ENCODE data around the gene HEG1.

Gene HEG1

GRCh38 chr3:124986192-124987143, 69.3 kb downstream of the HEG1 start:
- Mint-ChIP-seq H3K36me3 (peaks cover 32% of the 10 kb centered on the region), H3K27me3 (no peaks in the 10 kb centered on the region), H3K9me3 (no peaks in the 10 kb centered on the region), H3K27ac (no peak overlapping the region), H3K4me3 (no peak overlapping the region), H3K4me1 (peaks cover 10% of the 10 kb centered on the region)
- CTCF ChIA-PET: interaction anchor here (1.1 kb wide), 1 partner anchor 58 kb away, joined by 4 read pairs; no protein-coding TSS in a partner anchor
- no peak for DNase-seq

- H3K4me3 Mint-ChIP-seq: no peak overlapping the region
- CTCF ChIA-PET: interaction anchor here (0.6 kb wide), 1 partner anchor 176 kb away, joined by 3 read pairs; no protein-coding TSS in a partner anchor
- peaks cover 10% of the 10 kb centered on the region for H3K4me1 Mint-ChIP-seq
- no peak overlapping the region for H3K27ac Mint-ChIP-seq
- H3K27me3 Mint-ChIP-seq: no peaks in the 10 kb centered on the region
- no peaks in the 10 kb centered on the region for H3K9me3 Mint-ChIP-seq
- peaks cover 26% of the 10 kb centered on the region for H3K36me3 Mint-ChIP-seq
- DNase-seq: no peak
These were observed 70.4 kb downstream of the HEG1 start for GRCh38 chr3:124985349-124985748.

GRCh38 chr3:124984754-124985153, 71.0 kb downstream of the HEG1 start:
- Mint-ChIP-seq H3K9me3 (no peaks in the 10 kb centered on the region), H3K36me3 (peaks cover 24% of the 10 kb centered on the region), H3K4me1 (peaks cover 10% of the 10 kb centered on the region), H3K27ac (peak overlapping the region; percentile 62), H3K27me3 (no peaks in the 10 kb centered on the region), H3K4me3 (no peak overlapping the region)
- DNase-seq: no peak
- CTCF ChIA-PET: no interaction called here

- Mint-ChIP-seq H3K27me3 (no peaks in the 10 kb centered on the region), H3K36me3 (peaks cover 25% of the 10 kb centered on the region), H3K27ac (no peak overlapping the region), H3K4me1 (peaks cover 10% of the 10 kb centered on the region), H3K4me3 (no peak overlapping the region), H3K9me3 (no peaks in the 10 kb centered on the region)
- CTCF ChIA-PET: interaction anchor here (1.1 to 1.5 kb wide), 2 partner anchors 10 to 12 kb away, joined by 4 read pairs; no protein-coding TSS in a partner anchor
- no peak for DNase-seq
These were observed 72.9 kb downstream of the HEG1 start for GRCh38 chr3:124982855-124983254.

GRCh38 chr3:124981472-124981871, 74.3 kb downstream of the HEG1 start:
- Mint-ChIP-seq H3K27ac (no peak overlapping the region), H3K27me3 (no peaks in the 10 kb centered on the region), H3K4me1 (peaks cover 12% of the 10 kb centered on the region), H3K4me3 (no peak overlapping the region), H3K36me3 (peaks cover 39% of the 10 kb centered on the region), H3K9me3 (no peaks in the 10 kb centered on the region)
- CTCF ChIA-PET: no interaction called here
- DNase-seq: no peak

- no peak for DNase-seq
- peaks cover 46% of the 10 kb centered on the region for H3K36me3 Mint-ChIP-seq
- no peaks in the 10 kb centered on the region for H3K27me3 Mint-ChIP-seq
- no peak overlapping the region for H3K4me3 Mint-ChIP-seq
- H3K27ac Mint-ChIP-seq: no peak overlapping the region
- H3K4me1 Mint-ChIP-seq: peaks cover 10% of the 10 kb centered on the region
- CTCF ChIA-PET: no interaction called here
- no peaks in the 10 kb centered on the region for H3K9me3 Mint-ChIP-seq
These were observed 77.2 kb downstream of the HEG1 start for GRCh38 chr3:124978627-124979026.

GRCh38 chr3:124976383-124976782, 79.4 kb downstream of the HEG1 start:
- H3K27me3 Mint-ChIP-seq: no peaks in the 10 kb centered on the region
- H3K4me3 Mint-ChIP-seq: no peak overlapping the region
- CTCF ChIA-PET: no interaction called here
- H3K4me1 Mint-ChIP-seq: peaks cover 12% of the 10 kb centered on the region
- H3K36me3 Mint-ChIP-seq: peaks cover 52% of the 10 kb centered on the region
- DNase-seq: no peak
- H3K9me3 Mint-ChIP-seq: no peaks in the 10 kb centered on the region
- no peak overlapping the region for H3K27ac Mint-ChIP-seq

GRCh38 chr3:124974691-124975090, 81.1 kb downstream of the HEG1 start:
- H3K9me3 Mint-ChIP-seq: no peaks in the 10 kb centered on the region
- CTCF ChIA-PET: no interaction called here
- peaks cover 12% of the 10 kb centered on the region for H3K4me1 Mint-ChIP-seq
- H3K27me3 Mint-ChIP-seq: no peaks in the 10 kb centered on the region
- H3K36me3 Mint-ChIP-seq: peaks cover 61% of the 10 kb centered on the region
- DNase-seq: no peak
- no peak overlapping the region for H3K4me3 Mint-ChIP-seq
- no peak overlapping the region for H3K27ac Mint-ChIP-seq

GRCh38 chr3:124973290-124973689, 82.5 kb downstream of the HEG1 start:
- Mint-ChIP-seq H3K9me3 (no peaks in the 10 kb centered on the region), H3K36me3 (peaks cover 67% of the 10 kb centered on the region), H3K4me1 (peaks cover 12% of the 10 kb centered on the region), H3K27me3 (no peaks in the 10 kb centered on the region), H3K4me3 (no peak overlapping the region), H3K27ac (no peak overlapping the region)
- DNase-seq: no peak
- CTCF ChIA-PET: no interaction called here

GRCh38 chr3:124972457-124972856, 83.3 kb downstream of the HEG1 start:
- Mint-ChIP-seq H3K4me1 (peaks cover 12% of the 10 kb centered on the region), H3K36me3 (peaks cover 63% of the 10 kb centered on the region), H3K9me3 (no peaks in the 10 kb centered on the region), H3K4me3 (no peak overlapping the region), H3K27me3 (no peaks in the 10 kb centered on the region), H3K27ac (no peak overlapping the region)
- no peak for DNase-seq
- CTCF ChIA-PET: no interaction called here

- no peaks in the 10 kb centered on the region for H3K27me3 Mint-ChIP-seq
- CTCF ChIA-PET: no interaction called here
- peaks cover 47% of the 10 kb centered on the region for H3K36me3 Mint-ChIP-seq
- peaks cover 10% of the 10 kb centered on the region for H3K4me1 Mint-ChIP-seq
- no peak overlapping the region for H3K27ac Mint-ChIP-seq
- H3K9me3 Mint-ChIP-seq: no peaks in the 10 kb centered on the region
- H3K4me3 Mint-ChIP-seq: no peak overlapping the region
- no peak for DNase-seq
These were observed 85.7 kb downstream of the HEG1 start for GRCh38 chr3:124969963-124970722.

- Mint-ChIP-seq H3K27me3 (no peaks in the 10 kb centered on the region), H3K36me3 (peaks cover 42% of the 10 kb centered on the region), H3K9me3 (no peaks in the 10 kb centered on the region), H3K4me1 (peaks cover 8% of the 10 kb centered on the region), H3K27ac (no peak overlapping the region), H3K4me3 (no peak overlapping the region)
- CTCF ChIA-PET: no interaction called here
- no peak for DNase-seq
These were observed 86.6 kb downstream of the HEG1 start for GRCh38 chr3:124969190-124969589.

GRCh38 chr3:124967964-124968363, 87.8 kb downstream of the HEG1 start:
- H3K4me1 Mint-ChIP-seq: no peaks in the 10 kb centered on the region
- no peak overlapping the region for H3K4me3 Mint-ChIP-seq
- H3K36me3 Mint-ChIP-seq: peaks cover 30% of the 10 kb centered on the region
- H3K27ac Mint-ChIP-seq: no peak overlapping the region
- DNase-seq: no peak
- CTCF ChIA-PET: no interaction called here
- H3K27me3 Mint-ChIP-seq: no peaks in the 10 kb centered on the region
- no peaks in the 10 kb centered on the region for H3K9me3 Mint-ChIP-seq

- DNase-seq: no peak
- Mint-ChIP-seq H3K4me3 (no peak overlapping the region), H3K36me3 (peaks cover 23% of the 10 kb centered on the region), H3K9me3 (no peaks in the 10 kb centered on the region), H3K27me3 (peaks cover 8% of the 10 kb centered on the region), H3K27ac (no peak overlapping the region), H3K4me1 (no peaks in the 10 kb centered on the region)
- CTCF ChIA-PET: no interaction called here
These were observed 89.0 kb downstream of the HEG1 start for GRCh38 chr3:124966521-124967445.
